Measurements from ENCODE around the gene ZNF319.

DNA sequence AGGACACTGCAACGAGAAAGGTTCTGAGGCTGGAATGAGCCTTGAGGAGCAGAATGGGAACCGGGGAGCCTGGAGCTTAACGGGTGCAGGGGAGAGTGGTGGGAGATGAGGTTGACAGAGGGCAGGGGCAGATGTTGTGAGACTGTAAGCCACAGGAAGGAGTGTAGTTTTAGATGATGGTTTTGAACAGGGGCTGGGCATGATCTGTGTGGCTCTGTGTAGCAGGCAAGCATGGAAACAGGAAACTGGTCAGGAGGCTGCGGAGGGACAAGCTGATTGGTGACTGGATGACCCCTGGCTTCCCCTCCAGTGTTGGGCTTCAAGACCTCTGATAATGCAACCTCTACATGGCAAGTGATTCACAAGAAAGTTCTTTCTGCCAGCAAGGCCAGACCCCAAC, 28.2 kb downstream of the ZNF319 start:
- TF ChIP-seq, protein P1, sequence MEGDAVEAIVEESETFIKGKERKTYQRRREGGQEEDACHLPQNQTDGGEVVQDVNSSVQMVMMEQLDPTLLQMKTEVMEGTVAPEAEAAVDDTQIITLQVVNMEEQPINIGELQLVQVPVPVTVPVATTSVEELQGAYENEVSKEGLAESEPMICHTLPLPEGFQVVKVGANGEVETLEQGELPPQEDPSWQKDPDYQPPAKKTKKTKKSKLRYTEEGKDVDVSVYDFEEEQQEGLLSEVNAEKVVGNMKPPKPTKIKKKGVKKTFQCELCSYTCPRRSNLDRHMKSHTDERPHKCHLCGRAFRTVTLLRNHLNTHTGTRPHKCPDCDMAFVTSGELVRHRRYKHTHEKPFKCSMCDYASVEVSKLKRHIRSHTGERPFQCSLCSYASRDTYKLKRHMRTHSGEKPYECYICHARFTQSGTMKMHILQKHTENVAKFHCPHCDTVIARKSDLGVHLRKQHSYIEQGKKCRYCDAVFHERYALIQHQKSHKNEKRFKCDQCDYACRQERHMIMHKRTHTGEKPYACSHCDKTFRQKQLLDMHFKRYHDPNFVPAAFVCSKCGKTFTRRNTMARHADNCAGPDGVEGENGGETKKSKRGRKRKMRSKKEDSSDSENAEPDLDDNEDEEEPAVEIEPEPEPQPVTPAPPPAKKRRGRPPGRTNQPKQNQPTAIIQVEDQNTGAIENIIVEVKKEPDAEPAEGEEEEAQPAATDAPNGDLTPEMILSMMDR (conservative IDR thresholded peaks at IDR 0.05; ENCODE audit: low read depth in 2 of 2) = no peak
- no peak for TF ChIP-seq POLR2AphosphoS5 (IDR thresholded peaks at IDR 0.05; ENCODE audit: low read depth)
- TF ChIP-seq, protein P2, sequence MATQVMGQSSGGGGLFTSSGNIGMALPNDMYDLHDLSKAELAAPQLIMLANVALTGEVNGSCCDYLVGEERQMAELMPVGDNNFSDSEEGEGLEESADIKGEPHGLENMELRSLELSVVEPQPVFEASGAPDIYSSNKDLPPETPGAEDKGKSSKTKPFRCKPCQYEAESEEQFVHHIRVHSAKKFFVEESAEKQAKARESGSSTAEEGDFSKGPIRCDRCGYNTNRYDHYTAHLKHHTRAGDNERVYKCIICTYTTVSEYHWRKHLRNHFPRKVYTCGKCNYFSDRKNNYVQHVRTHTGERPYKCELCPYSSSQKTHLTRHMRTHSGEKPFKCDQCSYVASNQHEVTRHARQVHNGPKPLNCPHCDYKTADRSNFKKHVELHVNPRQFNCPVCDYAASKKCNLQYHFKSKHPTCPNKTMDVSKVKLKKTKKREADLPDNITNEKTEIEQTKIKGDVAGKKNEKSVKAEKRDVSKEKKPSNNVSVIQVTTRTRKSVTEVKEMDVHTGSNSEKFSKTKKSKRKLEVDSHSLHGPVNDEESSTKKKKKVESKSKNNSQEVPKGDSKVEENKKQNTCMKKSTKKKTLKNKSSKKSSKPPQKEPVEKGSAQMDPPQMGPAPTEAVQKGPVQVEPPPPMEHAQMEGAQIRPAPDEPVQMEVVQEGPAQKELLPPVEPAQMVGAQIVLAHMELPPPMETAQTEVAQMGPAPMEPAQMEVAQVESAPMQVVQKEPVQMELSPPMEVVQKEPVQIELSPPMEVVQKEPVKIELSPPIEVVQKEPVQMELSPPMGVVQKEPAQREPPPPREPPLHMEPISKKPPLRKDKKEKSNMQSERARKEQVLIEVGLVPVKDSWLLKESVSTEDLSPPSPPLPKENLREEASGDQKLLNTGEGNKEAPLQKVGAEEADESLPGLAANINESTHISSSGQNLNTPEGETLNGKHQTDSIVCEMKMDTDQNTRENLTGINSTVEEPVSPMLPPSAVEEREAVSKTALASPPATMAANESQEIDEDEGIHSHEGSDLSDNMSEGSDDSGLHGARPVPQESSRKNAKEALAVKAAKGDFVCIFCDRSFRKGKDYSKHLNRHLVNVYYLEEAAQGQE (IDR thresholded peaks at IDR 0.05; ENCODE audit: unreplicated experiment) = no peak
- no peak for TF ChIP-seq EZH2 (IDR thresholded peaks at IDR 0.05; ENCODE audit: low read depth, unreplicated experiment)
- no peak for TF ChIP-seq STAT1 (IDR thresholded peaks at IDR 0.05; ENCODE audit: unreplicated experiment)
- no peak for TF ChIP-seq JUNB (IDR thresholded peaks at IDR 0.05; ENCODE audit: unreplicated experiment)
- TF ChIP-seq EZH2phosphoT487 (IDR thresholded peaks at IDR 0.05; ENCODE audit: unreplicated experiment) = no peak
- no peak for TF ChIP-seq ZNF114 (CRISPR knock-in tag; IDR thresholded peaks at IDR 0.05)
